HG02943 (cell line): ENCODE measurements around the gene CCDC154.
"Not testable (repeated sequence)": the region's sequence is repeated elsewhere in the genome, so short reads cannot be mapped to it uniquely, and the experiment has no call there.

Source experiments
- ATAC-seq: cut with Tn5 transposase; IDR thresholded peaks from one replicate; pipeline ENCODE4 v1.9.1; 2021; ENCODE audit warnings: mild to moderate bottlenecking, low read depth, moderate library complexity; ENCODE audit not compliant: unreplicated experiment

Gene CCDC154

DNA sequence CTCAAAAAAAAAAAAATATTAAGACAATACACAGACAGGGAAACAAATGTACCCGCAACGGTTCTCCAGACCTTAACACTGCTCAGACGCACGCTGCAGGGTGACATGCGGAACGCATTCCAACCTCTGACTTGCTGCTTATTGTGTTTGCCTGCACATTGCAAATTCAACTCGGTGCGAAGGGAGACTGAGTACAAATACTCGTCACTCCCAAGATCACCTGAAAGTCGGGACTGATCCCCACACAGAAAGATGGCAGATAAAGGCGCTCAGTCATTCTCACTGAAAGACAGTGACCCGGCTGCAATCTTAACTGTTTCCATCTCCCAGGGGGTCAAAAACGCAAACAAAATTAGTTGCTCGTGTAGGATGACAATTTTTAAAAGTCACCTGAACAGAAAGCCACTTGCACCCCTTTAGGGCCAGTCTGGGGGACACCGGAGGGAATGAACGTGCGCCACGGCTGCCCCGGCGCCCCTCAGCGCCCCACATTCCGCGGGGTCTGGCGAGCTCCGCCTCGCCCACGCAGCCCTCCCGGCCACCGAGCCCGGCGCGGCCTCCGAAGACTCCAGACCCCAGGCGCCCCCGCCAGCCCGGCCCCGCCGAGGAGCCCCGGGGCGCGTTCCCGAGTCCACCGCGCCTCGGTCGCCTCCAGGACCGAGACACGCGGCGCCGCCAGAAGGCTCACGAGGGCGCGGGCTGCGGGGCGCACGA, 29.9 kb upstream of the CCDC154 start:
- no peak for ATAC-seq

DNA sequence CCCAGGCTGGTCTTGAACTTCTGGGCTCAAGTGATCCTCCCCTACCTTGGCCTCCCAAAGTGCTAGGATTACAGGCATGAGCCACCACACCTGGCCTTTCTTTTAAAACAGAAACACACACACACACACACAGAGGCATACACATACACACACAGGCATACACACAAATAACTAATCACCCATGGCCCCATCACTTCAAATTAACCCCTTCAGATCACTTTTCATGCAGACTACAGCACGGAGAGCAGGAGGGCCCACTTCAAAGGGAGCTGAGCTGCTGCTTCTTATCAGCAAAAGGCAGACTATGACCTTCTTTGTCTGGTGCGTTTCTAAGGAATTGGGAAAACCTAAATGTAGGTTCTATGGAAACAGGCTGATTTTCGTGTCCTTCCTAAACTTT, 28.6 kb upstream of the CCDC154 start:
- no peak for ATAC-seq

DNA sequence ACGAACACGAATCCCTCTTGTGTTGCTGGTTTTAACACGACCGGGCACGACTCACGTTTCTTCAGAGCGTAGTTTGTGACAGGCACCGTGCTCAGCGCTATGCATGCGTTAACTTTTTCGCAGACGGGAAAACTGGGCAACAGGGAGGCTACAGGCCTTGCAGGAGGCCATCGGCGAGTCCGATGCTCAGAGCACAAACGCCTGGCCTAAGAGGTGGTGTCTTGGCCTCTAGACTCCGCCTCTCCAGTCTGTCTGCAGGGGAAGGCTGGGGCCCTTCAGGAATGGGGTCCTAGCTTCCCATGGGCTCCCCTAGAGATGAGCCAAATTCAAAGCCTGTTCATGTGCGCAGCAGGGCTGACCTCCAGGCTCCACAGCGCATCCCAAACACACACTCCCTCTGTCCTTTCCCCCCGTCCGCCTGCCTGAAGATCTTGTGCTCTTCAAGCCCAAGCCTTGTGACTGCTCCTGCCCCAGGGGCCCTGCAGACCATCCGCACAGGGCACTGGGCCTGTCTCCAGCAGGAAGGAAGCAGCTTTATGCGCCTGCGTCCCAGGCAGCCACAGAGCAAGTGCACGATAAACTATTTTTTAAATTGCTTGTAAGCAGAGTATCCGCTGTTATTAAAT, 27.3 kb upstream of the CCDC154 start:
- ATAC-seq = no peak

- ATAC-seq = no peak
Measured at GRCh38 chr16:1470481-1471251, 26.3 kb upstream of the CCDC154 start.

- no peak for ATAC-seq
Measured at GRCh38 chr16:1469693-1470201, 25.4 kb upstream of the CCDC154 start.

DNA sequence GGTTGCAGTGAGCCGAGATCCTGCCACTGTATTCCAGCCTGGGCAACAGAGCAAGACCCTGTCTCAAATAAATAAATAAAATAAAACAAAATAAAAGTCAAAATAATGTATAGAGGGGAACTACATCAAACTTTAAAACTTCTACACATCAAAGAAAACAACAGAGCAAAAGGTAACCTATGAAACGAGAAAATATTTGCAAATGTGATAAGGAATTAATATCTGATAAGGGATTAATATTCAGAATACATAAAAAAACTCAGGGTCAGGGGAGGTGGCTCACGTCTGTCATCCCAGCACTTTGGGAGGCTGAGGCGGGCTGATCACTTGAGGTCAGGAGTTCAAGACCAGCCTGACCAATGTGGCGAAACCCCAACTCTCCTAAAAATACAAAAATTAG, 24.8 kb upstream of the CCDC154 start:
- ATAC-seq = not testable (repeated sequence)

DNA sequence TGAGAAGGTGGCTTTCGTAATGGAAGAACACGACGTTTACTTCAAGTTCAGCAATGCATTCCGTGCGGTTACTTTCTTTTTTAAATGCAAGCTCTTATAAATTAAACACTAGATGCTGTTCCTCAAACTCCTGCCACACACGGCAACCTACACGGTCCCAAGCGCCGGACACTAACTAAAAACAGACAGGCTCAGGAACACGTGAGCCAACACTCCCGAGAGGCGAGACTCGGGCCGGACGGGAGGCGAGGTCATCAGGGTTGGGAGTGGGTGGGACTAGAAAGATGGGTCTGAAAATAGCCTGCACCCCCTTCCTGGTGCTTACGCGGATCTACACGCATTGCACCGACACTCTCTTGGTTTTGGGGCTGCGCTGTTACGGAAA, 24.1 kb upstream of the CCDC154 start:
- ATAC-seq = no peak

- no peak for ATAC-seq
Measured at GRCh38 chr16:1466968-1467521, 22.7 kb upstream of the CCDC154 start.

GRCh38 chr16:1466054-1466453, 21.7 kb upstream of the CCDC154 start:
- no peak for ATAC-seq

DNA sequence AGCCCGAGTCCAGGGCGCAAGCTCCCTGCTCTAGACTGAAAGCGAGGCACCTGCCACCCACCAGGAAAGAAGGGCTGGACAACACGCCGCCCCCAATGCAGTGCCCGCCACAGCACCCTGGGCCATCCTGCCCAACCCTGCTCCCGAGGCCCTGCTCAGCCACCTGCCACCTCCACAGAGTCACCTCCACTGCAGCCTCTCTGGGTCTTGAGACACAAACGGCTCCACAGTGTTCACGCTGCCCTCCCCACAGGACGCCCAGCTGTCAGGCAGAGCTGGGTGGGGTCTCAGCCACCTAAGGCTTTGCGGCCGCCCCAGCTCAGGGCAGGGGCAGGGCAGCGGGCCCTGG, 21.2 kb upstream of the CCDC154 start:
- ATAC-seq = no peak

- no peak for ATAC-seq
Measured at GRCh38 chr16:1464894-1465566, 20.7 kb upstream of the CCDC154 start.

DNA sequence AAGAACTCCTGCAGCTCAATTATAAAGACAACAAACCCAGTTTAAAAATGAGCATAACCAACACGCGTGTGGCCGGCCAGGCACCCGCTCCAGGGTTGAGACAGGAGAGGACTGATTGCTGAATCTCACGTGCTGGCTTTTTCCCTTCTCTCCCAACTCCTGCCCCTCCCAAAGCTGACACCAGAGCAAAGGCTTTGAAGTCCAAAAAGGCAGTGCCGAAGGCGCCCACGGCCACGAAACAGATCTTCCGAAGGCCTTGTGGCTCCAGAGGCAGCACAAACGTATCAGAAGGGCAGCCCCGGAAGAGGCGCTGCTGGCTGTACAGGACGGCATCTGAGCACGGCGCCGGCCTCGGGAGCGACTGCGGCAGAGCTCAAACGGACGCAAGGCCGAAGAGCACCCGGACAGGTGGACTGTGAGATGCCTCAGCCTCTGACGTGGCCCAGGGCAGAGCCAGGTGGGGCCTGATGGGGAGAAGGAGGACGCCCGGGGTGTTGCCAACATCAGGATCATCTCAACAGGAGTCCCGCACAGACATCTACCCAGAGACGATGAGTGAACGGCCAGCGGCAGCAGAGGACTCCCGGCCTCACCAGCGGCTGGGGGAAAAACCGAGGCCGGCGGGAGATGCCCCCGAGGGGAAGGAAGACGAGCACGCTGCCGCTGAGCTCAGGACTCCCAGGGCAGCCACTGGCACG, 20.0 kb upstream of the CCDC154 start:
- no peak for ATAC-seq

GRCh38 chr16:1461146-1461545, 16.8 kb upstream of the CCDC154 start:
- ATAC-seq = no peak

DNA sequence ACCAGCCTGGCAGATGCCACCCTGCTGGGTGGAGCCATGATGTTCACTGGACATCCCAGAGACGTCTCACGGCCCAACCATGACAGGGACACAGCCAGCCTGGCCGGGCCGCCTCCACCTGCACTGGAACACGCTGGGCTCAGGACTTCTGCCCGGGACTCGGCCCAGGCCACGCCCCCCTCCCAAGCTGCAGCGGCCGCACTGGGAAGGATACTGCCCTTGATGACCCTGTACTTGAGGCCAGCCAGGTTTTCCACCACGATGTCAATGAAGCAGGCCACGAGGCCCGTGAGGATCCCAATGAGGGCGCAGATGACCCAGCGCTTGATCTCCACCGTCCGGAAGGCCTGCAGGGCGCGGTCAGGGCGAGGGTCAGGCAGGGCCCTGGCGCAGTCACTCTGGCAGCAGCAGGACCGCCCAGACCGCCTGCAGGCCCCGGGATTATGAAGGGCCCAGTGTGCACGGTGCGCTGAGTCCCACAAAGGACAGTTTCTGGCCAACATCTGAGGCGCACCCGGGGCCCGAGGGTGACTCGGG, 16.3 kb upstream of the CCDC154 start:
- ATAC-seq = no peak

DNA sequence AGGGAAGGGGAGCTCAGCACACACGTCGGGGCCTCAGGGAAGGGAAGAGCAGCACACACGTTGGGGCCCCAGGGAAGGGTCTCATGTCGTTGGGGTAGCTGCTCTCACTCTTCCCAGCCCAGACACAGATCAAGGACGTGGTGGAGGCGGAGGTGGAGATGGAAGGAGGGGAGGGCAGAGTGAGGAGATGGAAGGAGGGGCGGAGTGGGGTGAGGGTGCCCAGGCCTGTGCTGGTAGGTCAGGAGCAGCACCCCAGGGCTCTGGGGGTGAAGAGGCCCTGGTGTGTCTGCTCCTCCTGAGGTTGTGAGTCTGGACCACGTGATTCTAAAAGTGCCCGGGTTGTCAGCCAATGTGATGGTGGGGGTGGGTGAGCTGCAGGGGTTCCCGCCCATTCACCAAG, 15.6 kb upstream of the CCDC154 start:
- no peak for ATAC-seq

GRCh38 chr16:1458977-1459341, 14.6 kb upstream of the CCDC154 start:
- ATAC-seq = no peak

GRCh38 chr16:1458336-1458976, 14.1 kb upstream of the CCDC154 start:
- ATAC-seq = no peak

DNA sequence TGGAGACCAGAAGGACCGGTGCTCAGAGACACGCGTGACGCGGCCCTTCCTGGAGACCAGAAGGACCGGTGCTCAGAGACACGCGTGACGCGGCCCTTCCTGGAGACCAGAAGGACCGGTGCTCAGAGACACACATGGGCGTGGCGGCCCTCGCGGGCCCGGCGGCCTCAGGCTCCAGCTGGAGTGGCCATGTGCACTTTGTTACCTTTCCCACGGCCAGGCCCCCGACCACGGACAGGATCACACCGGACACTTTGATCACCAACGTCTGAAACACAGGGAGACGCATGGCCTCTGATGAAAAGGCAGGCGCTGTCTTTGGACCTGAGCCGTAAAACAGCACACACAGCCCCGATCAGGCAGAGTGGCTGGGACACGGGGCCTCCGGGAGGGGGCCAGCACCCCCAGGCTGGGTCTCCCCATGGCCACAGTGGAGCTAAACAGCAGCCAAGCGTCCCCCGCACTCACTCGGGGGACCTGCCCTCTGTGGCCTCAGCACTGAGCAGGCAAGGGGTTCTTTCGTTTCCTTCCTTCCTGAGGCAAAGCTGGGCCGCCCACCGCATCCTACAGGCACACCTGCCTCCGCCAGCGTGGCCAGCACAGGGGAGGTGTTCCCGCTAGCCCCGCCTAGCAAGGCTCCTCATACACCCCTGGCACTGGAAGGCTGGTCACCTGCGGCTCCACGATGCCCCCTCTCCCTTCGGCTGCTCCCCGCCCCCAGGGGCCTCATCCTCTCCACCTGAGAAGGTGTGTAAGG, 13.3 kb upstream of the CCDC154 start:
- ATAC-seq = no peak

- ATAC-seq = no peak
Measured at GRCh38 chr16:1456951-1457350, 12.6 kb upstream of the CCDC154 start.
